NCI-H2029 (cell line): ENCODE measurements around the gene MT1M.
A peak's percentile ranks its signal among the peaks of the same experiment; 100 is the strongest.
"Not testable (repeated sequence)": the region's sequence is repeated elsewhere in the genome, so short reads cannot be mapped to it uniquely, and the experiment has no call there.

Experiments
- DNase-seq: peaks from one replicate; lab custom pipeline; 2025; lab: John Stamatoyannopoulos, UW

Gene MT1M

GRCh38 chr16:56649271-56649670 lies 16.8 kb downstream of the MT1M start:
- DNase-seq: no peak

- no peak for DNase-seq
Measured at GRCh38 chr16:56649820-56650219, 17.4 kb downstream of the MT1M start.

GRCh38 chr16:56651586-56651985 lies 19.1 kb downstream of the MT1M start, which contains the start of gene MT1B:
TSS of gene MT1B (plus strand) at chr16:56651886. CDS start at chr16:56651954, 68 bp downstream.
- no peak for DNase-seq

- no peak for DNase-seq
Measured at GRCh38 chr16:56652600-56652999, 20.1 kb downstream of the MT1M start.

- no peak for DNase-seq
Measured at GRCh38 chr16:56653218-56653617, 20.8 kb downstream of the MT1M start.

- DNase-seq: peak; percentile 33
Measured at GRCh38 chr16:56657555-56658326, 25.3 kb downstream of the MT1M start, which contains the start of gene MT1F. TSS of gene MT1F (plus strand) at chr16:56657959. CDS start at chr16:56658059, 100 bp downstream.

- no peak for DNase-seq
Measured at GRCh38 chr16:56658327-56658875, 25.9 kb downstream of the MT1M start.

GRCh38 chr16:56662357-56663354 lies 30.2 kb downstream of the MT1M start:
- DNase-seq: no peak

- no peak for DNase-seq
Measured at GRCh38 chr16:56664506-56664905, 32.0 kb downstream of the MT1M start.

GRCh38 chr16:56665286-56666261 lies 33.1 kb downstream of the MT1M start:
- not testable (repeated sequence) for DNase-seq

GRCh38 chr16:56667581-56668571 lies 35.4 kb downstream of the MT1M start, which contains the start of gene MT1G:
TSS of gene MT1G (minus strand) at chr16:56668065. CDS start at chr16:56667993, 72 bp downstream.
- DNase-seq: peak; percentile 6

GRCh38 chr16:56669005-56669839 lies 36.8 kb downstream of the MT1M start, which contains the start of gene MT1H:
TSS of gene MT1H (plus strand) at chr16:56669814. CDS start at chr16:56669885, 71 bp downstream.
- no peak for DNase-seq

- DNase-seq: no peak
Measured at GRCh38 chr16:56669840-56670619, 37.6 kb downstream of the MT1M start.

- DNase-seq: no peak
Measured at GRCh38 chr16:56670620-56670934, 38.1 kb downstream of the MT1M start.

- not testable (repeated sequence) for DNase-seq
Measured at GRCh38 chr16:56671691-56672090, 39.2 kb downstream of the MT1M start.

- DNase-seq: not testable (repeated sequence)
Measured at GRCh38 chr16:56672171-56672570, 39.7 kb downstream of the MT1M start.

- peak; percentile 49 for DNase-seq
Measured at GRCh38 chr16:56672761-56673536, 40.5 kb downstream of the MT1M start.
